Heart right ventricle (tissue), 16 donors: ENCODE results near the gene NPAS2. TPM values are rescaled to one million over a fixed set of nuclear protein-coding genes. Genes with fewer than 3 reads are reported as not detected.

Experiments used
- ATAC-seq, 8 donors: fragments of 200-7000 bp; cut with Tn5 transposase; one replicate each; pipeline ENCODE4 v1.9.1; 2020; ENCODE audit warnings: mild to moderate bottlenecking in 8 of 8, moderate library complexity in 8 of 8, moderate number of reproducible peaks in 1 of 8
- DNase-seq, 2 donors: peaks; one replicate each; pipeline ENCODE4 v3.0.0-alpha.2; 2020
- H3K27ac ChIP-seq, 10 donors: fragments of 200-600 bp; sonication (generic) in 2 of 10; one replicate each; pipeline versions ENCODE4 v1.5.0 to v1.8.0; 2020 to 2022; ENCODE audit warnings: mild to moderate bottlenecking in 3 of 10
- H3K27me3 ChIP-seq, 7 donors: fragments of 200-600 bp; one replicate each; pipeline ENCODE4 v1.8.0; 2021 to 2022; ENCODE audit warnings: mild to moderate bottlenecking in 2 of 7
- H3K36me3 ChIP-seq, 9 donors: fragments of 200-600 bp; sonication (generic) in 1 of 9; one replicate each; pipeline versions ENCODE4 v1.5.0 to v1.8.0; 2020 to 2022; ENCODE audit warnings: mild to moderate bottlenecking in 2 of 9
- H3K4me1 ChIP-seq, 9 donors: fragments of 200-600 bp; sonication (generic) in 1 of 9; one replicate each; pipeline versions ENCODE4 v1.5.0 to v1.8.0; 2020 to 2022; ENCODE audit warnings: mild to moderate bottlenecking in 4 of 9
- H3K4me3 ChIP-seq, 10 donors: fragments of 200-600 bp; sonication (generic) in 2 of 10; one replicate each; pipeline versions ENCODE4 v1.5.0 to v1.8.0; 2020 to 2022; ENCODE audit warnings: mild to moderate bottlenecking in 7 of 10, moderate library complexity in 2 of 10
- H3K9me3 ChIP-seq, 11 donors: fragments of 200-600 bp in 10 of 11; sonication (generic) in 2 of 11; one replicate each; pipeline versions ENCODE4 v1.5.0 to v1.8.0; 2013 to 2022; ENCODE audit warnings: mild to moderate bottlenecking in 2 of 11, control low read depth in 1 of 11, moderate library complexity in 1 of 11
- WGBS, 2 donors: extraction: QIAGEN DNeasy Blood & Tissue Kit; methylation state at CpG; one replicate each; pipeline ENCODE4 v1.1.7; 2013; ENCODE audit warnings: inconsistent platforms in 1 of 2; 5-methylcytosine and 5-hydroxymethylcytosine counted together
- intact Hi-C, 10 donors: fragments of 100-400 bp; cut with DNase I; formaldehyde crosslinking; loops; one replicate each; pipeline versions ENCODE4 v1.11.1 to v1.14.2; 2022
- polyA plus RNA-seq, 2 donors: library from polyadenylated mRNA; stranded (reverse); fragments of 200-250 nt; gene quantifications; one replicate each; pipeline ENCODE4 v1.2.3, GENCODE V29; 2013
- total RNA-seq, 10 donors: library from RNA; stranded (reverse); fragmentation: NEBNext Ultra II Directional in 3 of 10; extraction: Animal tissue kit (Norgen Biotek cat#: 25700) in 3 of 10; gene quantifications; one replicate each; pipeline versions ENCODE4 v1.2.1 to v1.2.4, GENCODE V29; 2021 to 2023
- TF ChIP-seq, protein P1 (sequence below), 9 donors: fragments of 200-600 bp; sonication (generic) in 2 of 9; IDR thresholded peaks; one replicate each; pipeline versions ENCODE4 v1.5.0 to v1.8.0; 2021 to 2022; ENCODE audit warnings: antibody characterized with exemption in 9 of 9, mild to moderate bottlenecking in 5 of 9, moderate library complexity in 1 of 9
- donor health status: Arrhythmogenic right ventricular cardiomyopathy.
- donor health status: ischemic (EF 13 %, LVEDD 7.1; RV severe dilation, severe dysfunction).
- donor health status: healthy with polysubstance abuse.
- donor health status: DM: no; HTN: yes; CAD: no.
- donor health status: DM: no; HTN: no; CAD: no.
- donor health status: ischemic (EF 25% LVEDD 6.9; RV normal size, moderate dysfunction).
- donor health status: ischemic (EF 25% LVEDD 5.7; RV mildly dilated, moderate dysfunction).
- donor health status: healthy.
- donor health status: DM: yes; HTN: yes; CAD: no.
- donor health status: Ischemic cardiomyopathy.
- donor health status: ischemic (EF 35%, LVEDD 5.7; RV mildly dilated, moderate dysfunction).
- donor health status: nonischemic (EF 11% LVEDD 7.7; RV severe dilation, severe dysfunction).
- donor health status: DM: yes; HTN: yes; CAD: no.
- donor health status: PGD.
- donor health status: ischemic (EF 29% LVEDD 5.4; RV normal size, mild dysfunction).
- donor health status: nonischemic (EF 23%, LVEDD 6.1; RV moderate dilation, normal function).

NPAS2 gene
- total and polyA plus RNA-seq, 12 donors = 32.1 to 70.1 (median 41.2) TPM

DNA sequence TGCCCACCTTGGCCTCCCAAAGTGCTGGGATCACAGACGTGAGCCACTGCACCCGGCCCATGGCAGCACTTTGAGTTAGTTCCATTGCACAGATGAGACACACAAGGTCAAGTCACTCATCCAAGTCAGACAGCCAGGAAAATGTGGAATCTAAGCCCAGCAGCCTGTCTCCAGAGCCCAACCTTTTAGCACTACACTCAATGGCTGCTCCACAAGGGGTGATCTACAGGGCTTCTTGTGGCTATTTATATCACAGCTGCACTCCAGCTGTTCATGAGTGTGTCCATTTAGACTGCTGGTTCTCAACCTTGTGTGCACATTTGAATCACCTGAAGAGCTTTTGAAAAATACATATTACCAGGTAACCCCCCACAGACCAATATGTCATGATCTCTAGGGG lies 109.2 kb downstream of the NPAS2 start:
- no peaks in the 10 kb centered on the region for H3K9me3 ChIP-seq
- TF ChIP-seq, protein P1, sequence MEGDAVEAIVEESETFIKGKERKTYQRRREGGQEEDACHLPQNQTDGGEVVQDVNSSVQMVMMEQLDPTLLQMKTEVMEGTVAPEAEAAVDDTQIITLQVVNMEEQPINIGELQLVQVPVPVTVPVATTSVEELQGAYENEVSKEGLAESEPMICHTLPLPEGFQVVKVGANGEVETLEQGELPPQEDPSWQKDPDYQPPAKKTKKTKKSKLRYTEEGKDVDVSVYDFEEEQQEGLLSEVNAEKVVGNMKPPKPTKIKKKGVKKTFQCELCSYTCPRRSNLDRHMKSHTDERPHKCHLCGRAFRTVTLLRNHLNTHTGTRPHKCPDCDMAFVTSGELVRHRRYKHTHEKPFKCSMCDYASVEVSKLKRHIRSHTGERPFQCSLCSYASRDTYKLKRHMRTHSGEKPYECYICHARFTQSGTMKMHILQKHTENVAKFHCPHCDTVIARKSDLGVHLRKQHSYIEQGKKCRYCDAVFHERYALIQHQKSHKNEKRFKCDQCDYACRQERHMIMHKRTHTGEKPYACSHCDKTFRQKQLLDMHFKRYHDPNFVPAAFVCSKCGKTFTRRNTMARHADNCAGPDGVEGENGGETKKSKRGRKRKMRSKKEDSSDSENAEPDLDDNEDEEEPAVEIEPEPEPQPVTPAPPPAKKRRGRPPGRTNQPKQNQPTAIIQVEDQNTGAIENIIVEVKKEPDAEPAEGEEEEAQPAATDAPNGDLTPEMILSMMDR (IDR thresholded peaks at IDR 0.05) = no peak
- ATAC-seq (peak in 7 of 8 donors; percentile 36 to 76 (median 63)), DNase-seq (no peak)
- H3K4me1 ChIP-seq = peaks cover 0 to 33% (median 18%) of the 10 kb centered on the region in 9 donors
- WGBS, 2 donors = 74 to 78% methylated on average over 2 of the region's 2 CpGs
- no peaks in the 10 kb centered on the region for H3K27me3 ChIP-seq
- H3K27ac ChIP-seq = no peak overlapping the region
- H3K4me3 ChIP-seq = no peak overlapping the region
- H3K36me3 ChIP-seq = peaks cover 0 to 44% (median 11%) of the 10 kb centered on the region in 9 donors
- intact Hi-C loops = no loop called here

DNA sequence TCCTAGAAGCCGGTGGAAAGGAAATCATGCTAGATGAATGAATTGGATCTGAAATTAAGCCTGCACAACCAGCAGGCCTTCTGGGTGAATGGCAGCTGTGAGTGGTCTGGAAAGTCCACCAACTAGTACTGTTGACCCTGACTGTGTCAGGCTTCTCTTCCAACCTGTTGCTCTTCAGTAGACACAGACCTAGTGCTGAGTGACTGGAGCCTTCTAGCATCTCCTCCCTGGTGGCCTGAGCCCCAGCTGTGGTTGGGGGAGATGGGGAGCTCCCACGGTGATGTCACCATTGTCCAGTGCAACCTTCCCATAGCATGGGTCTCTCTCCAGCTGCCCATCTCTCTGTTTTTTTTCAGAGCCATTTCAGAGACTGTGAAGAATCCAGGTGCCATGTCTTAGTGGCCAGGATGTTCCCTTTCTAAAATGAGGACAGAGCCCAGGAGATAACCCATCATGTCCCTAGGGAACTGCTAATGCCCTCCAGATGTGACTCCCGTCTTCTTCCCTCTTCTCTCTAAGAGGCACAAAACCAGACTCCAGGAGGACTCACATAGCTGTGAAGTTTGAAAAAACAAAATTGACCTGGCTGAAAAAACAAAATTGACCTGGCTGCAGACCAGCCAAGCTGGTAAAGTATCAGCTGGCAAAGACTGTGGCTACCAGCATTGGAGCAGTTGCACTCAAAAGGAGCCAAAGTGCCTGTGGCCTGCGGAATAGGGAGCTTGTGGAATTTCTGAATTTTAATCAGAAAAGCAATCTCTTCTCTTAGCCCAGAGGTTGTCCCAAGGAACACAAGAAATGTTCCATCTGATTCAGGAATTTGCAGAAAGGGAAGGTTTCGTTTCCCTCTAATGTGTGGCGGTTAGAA lies 114.8 kb downstream of the NPAS2 start:
- peaks cover 0 to 36% (median 26%) of the 10 kb centered on the region in 9 donors for H3K4me1 ChIP-seq
- peak overlapping the region; percentile 23 to 88 (median 74) for H3K27ac ChIP-seq
- H3K4me3 ChIP-seq = no peak overlapping the region
- peak in 1 of 8 donors; percentile 19 for ATAC-seq
- TF ChIP-seq, protein P1 (IDR thresholded peaks at IDR 0.05) = no peak
- no peaks in the 10 kb centered on the region for H3K9me3 ChIP-seq
- H3K36me3 ChIP-seq = peaks cover 0 to 52% (median 10%) of the 10 kb centered on the region in 9 donors
- H3K27me3 ChIP-seq = no peaks in the 10 kb centered on the region
- no peak for DNase-seq
- intact Hi-C loops = loop anchor here in 4 of 10 donors (5.0 to 10.0 kb wide), 4 partner anchors 90 to 213 kb away; partner anchors contain the start of gene NPAS2 (in 2 of the 4)
- 81 to 86% methylated on average over 6 of the region's 6 CpGs for WGBS, 2 donors

DNA sequence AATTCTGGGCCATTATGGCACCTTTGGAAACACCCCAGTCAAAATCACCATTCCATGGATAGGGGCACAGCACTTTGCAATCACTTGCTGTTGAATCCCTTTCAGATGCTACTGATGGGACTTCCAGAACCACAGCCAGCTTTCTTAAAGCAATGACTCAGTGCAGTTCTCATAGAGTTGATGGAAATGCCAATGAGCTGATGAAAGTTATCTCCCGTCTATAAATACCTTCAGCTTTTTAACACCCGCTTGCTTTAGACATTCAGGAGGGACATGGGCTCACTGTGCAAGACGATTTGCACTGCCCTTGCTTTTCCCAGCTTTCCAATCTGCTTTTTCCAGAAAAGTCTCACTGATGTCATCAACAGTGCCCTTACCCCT lies 115.4 kb downstream of the NPAS2 start:
- DNase-seq = no peak
- ATAC-seq = peak; percentile 53 to 90 (median 80)
- Histone ChIP-seq H3K4me3 (no peak overlapping the region), H3K4me1 (peaks cover 0 to 36% (median 26%) of the 10 kb centered on the region in 9 donors), H3K9me3 (no peaks in the 10 kb centered on the region), H3K27ac (peak overlapping the region; percentile 58 to 88 (median 74)), H3K27me3 (no peaks in the 10 kb centered on the region), H3K36me3 (peaks cover 0 to 58% (median 10%) of the 10 kb centered on the region in 9 donors)
- intact Hi-C loops = loop anchor here in 4 of 10 donors (5.0 to 10.0 kb wide), 4 partner anchors 91 to 212 kb away; partner anchors contain the start of gene NPAS2 (in 2 of the 4)
- TF ChIP-seq, protein P1 (IDR thresholded peaks at IDR 0.05) = no peak
- 52 to 57% methylated on average over 3 of the region's 3 CpGs for WGBS, 2 donors

DNA sequence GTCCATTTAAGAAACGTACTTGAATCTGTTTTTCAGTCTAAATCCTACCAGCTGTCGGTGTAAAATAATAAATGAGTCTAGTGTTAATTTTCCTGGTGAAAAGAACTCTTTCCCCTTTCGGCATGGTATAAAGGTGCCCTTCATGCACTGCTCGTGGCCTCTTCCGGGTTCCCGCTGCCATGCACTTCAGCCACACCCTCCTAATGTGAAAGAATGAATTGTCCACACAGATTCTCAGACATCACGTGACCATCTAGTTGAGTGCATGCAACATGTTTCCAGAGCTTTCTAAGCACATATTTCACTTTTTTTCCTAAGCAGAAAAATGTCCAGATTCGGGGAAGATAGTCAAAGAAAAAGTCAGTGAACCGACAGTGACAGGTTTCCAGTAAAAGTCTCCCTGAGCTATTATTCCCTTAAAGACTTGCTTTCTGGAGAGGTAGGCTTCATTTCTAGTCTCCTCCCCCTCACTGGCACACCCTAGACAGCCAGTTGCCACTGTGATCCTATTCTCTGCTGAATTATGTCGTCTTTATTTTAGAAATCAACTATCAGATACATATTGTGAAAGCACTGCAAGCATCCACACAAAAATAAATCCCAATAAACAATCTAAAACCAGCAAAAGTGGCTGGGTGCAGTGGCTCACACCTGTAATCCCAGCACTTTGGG lies 116.3 kb downstream of the NPAS2 start:
- WGBS, 2 donors = 57 to 71% methylated on average over 10 of the region's 10 CpGs

More for the DNA sequence above, 116.3 kb downstream of the NPAS2 start:
- Histone ChIP-seq H3K9me3 (no peaks in the 10 kb centered on the region), H3K4me1 (peaks cover 0 to 36% (median 26%) of the 10 kb centered on the region in 9 donors), H3K27me3 (no peaks in the 10 kb centered on the region), H3K36me3 (peaks cover 0 to 56% (median 10%) of the 10 kb centered on the region in 9 donors), H3K27ac (peak overlapping the region; percentile 48 to 88 (median 74)), H3K4me3 (no peak overlapping the region)
- DNase-seq (no peak), ATAC-seq (peak; percentile 44 to 75 (median 58))
- intact Hi-C loops = loop anchor here in 4 of 10 donors (5.0 to 10.0 kb wide), 4 partner anchors 91 to 211 kb away; partner anchors contain the start of gene NPAS2 (in 2 of the 4)
- TF ChIP-seq, protein P1 (IDR thresholded peaks at IDR 0.05) = no peak
